ENCODE results near the gene ZNF800.
"Not testable (repeated sequence)": the region's sequence is repeated elsewhere in the genome, so short reads cannot be mapped to it uniquely, and the experiment has no call there.

The ZNF800 gene

DNA sequence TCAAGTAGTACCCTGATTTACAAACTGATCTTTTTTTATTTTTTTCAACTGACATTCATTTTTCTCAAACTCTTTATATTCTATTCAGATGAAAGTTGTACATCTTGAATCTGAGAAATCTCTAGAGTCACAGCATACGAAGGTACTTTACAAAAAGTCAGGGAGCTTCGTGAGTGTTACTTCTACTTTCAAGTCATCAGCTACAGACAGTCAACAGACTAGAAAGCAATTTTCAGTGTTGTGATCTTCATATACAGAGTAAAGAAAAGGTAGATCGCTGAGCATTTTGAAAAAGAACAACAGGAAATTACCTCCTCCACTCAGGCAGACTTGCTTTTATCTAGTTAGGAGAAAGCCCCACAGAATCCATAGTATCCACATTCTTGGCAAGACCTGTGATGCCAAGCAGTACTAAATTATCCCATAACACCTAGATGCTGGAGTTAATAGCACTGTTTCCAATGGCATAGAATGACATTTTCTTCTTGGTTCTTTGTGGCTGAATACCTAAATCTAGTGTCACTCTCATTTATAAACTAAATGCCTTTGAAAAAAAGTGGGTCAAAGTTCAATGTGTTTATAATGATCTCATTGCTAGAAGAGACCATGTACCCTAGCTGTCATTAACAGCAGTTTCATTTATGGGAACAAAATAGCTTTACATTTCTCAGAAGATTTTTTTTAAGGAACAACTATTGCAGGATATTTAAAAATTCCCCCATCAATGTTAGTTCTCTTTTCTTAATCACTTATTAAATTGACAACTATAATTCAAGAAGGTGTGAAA, 12.0 kb upstream of the ZNF800 start:
- Mint-ChIP-seq H3K4me1 (ENCODE audit: low read depth) (peaks cover 9% of the 10 kb centered on the region), H3K27ac (peak overlapping the region; percentile 32), H3K36me3 (ENCODE audit: low read depth) (no peaks in the 10 kb centered on the region), H3K9me3 (no peaks in the 10 kb centered on the region), H3K4me3 (no peak overlapping the region), H3K27me3 (ENCODE audit: low read depth) (peaks cover 44% of the 10 kb centered on the region)

- Mint-ChIP-seq H3K9me3 (no peaks in the 10 kb centered on the region), H3K27ac (no peak overlapping the region), H3K4me1 (ENCODE audit: low read depth) (peaks cover 23% of the 10 kb centered on the region), H3K27me3 (ENCODE audit: low read depth) (peaks cover 33% of the 10 kb centered on the region), H3K36me3 (ENCODE audit: low read depth) (peaks cover 9% of the 10 kb centered on the region), H3K4me3 (no peak overlapping the region)
Observed at GRCh38 chr7:127396184-127396583, 3.7 kb upstream of the ZNF800 start.

- H3K4me3 Mint-ChIP-seq, result peak overlapping the region; percentile 31
Observed at GRCh38 chr7:127395104-127395503, 2.6 kb upstream of the ZNF800 start.

GRCh38 chr7:127393368-127394058, 1.0 kb upstream of the ZNF800 start:
- Mint-ChIP-seq H3K36me3 (ENCODE audit: low read depth) (peaks cover 34% of the 10 kb centered on the region), H3K4me1 (ENCODE audit: low read depth) (peaks cover 47% of the 10 kb centered on the region), H3K27ac (peak overlapping the region; percentile 92), H3K4me3 (peak overlapping the region; percentile 92), H3K27me3 (ENCODE audit: low read depth) (peaks cover 14% of the 10 kb centered on the region), H3K9me3 (no peaks in the 10 kb centered on the region)

More at GRCh38 chr7:127395104-127395503, 2.6 kb upstream of the ZNF800 start:
- peaks cover 19% of the 10 kb centered on the region for H3K36me3 Mint-ChIP-seq (ENCODE audit: low read depth)
- H3K27me3 Mint-ChIP-seq (ENCODE audit: low read depth), result peaks cover 24% of the 10 kb centered on the region
- peaks cover 34% of the 10 kb centered on the region for H3K4me1 Mint-ChIP-seq (ENCODE audit: low read depth)
- not testable (repeated sequence) for H3K27ac Mint-ChIP-seq, H3K9me3 Mint-ChIP-seq

DNA sequence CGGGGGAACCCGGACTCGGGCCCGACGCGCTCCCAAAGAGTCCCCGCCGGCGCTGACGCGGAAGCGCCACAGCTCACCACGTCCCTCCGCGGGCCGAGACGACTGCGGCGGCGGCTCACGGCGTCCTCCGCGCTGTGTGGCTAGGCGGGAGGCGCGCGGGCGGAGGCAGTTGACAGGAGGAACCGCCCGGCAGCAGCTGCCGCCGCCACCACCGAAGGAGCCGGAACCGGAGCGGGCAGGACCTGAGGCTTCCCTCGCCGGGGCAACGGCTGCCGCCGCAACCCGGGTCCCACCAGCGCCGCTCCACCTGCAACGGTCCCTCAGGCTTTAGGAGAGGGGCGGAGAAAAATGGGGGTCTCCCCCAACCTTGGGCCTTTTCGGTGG, 334 bp downstream of the ZNF800 start:
- Mint-ChIP-seq H3K36me3 (ENCODE audit: low read depth) (peaks cover 41% of the 10 kb centered on the region), H3K4me1 (ENCODE audit: low read depth) (peaks cover 51% of the 10 kb centered on the region), H3K9me3 (no peaks in the 10 kb centered on the region), H3K27me3 (ENCODE audit: low read depth) (peaks cover 9% of the 10 kb centered on the region), H3K4me3 (peak overlapping the region; percentile 92), H3K27ac (peak overlapping the region; percentile 97)

GRCh38 chr7:127391591-127392181, 822 bp downstream of the ZNF800 start:
- peak overlapping the region; percentile 98 for H3K27ac Mint-ChIP-seq
- peak overlapping the region; percentile 99 for H3K4me3 Mint-ChIP-seq
- peaks cover 9% of the 10 kb centered on the region for H3K27me3 Mint-ChIP-seq (ENCODE audit: low read depth)
- H3K4me1 Mint-ChIP-seq (ENCODE audit: low read depth), result peaks cover 52% of the 10 kb centered on the region
- peaks cover 41% of the 10 kb centered on the region for H3K36me3 Mint-ChIP-seq (ENCODE audit: low read depth)
- H3K9me3 Mint-ChIP-seq, result no peaks in the 10 kb centered on the region

- Mint-ChIP-seq H3K4me3 (peak overlapping the region; percentile 99), H3K4me1 (ENCODE audit: low read depth) (peaks cover 49% of the 10 kb centered on the region), H3K36me3 (ENCODE audit: low read depth) (peaks cover 44% of the 10 kb centered on the region), H3K9me3 (no peaks in the 10 kb centered on the region), H3K27me3 (ENCODE audit: low read depth) (peaks cover 9% of the 10 kb centered on the region), H3K27ac (peak overlapping the region; percentile 98)
Observed at GRCh38 chr7:127390817-127391590, 1.5 kb downstream of the ZNF800 start.

- Mint-ChIP-seq H3K36me3 (ENCODE audit: low read depth) (peaks cover 42% of the 10 kb centered on the region), H3K27me3 (ENCODE audit: low read depth) (peaks cover 3% of the 10 kb centered on the region), H3K27ac (no peak overlapping the region), H3K4me1 (ENCODE audit: low read depth) (peaks cover 49% of the 10 kb centered on the region), H3K4me3 (peak overlapping the region; percentile 15), H3K9me3 (no peaks in the 10 kb centered on the region)
Observed at GRCh38 chr7:127390186-127390816, 2.2 kb downstream of the ZNF800 start.

DNA sequence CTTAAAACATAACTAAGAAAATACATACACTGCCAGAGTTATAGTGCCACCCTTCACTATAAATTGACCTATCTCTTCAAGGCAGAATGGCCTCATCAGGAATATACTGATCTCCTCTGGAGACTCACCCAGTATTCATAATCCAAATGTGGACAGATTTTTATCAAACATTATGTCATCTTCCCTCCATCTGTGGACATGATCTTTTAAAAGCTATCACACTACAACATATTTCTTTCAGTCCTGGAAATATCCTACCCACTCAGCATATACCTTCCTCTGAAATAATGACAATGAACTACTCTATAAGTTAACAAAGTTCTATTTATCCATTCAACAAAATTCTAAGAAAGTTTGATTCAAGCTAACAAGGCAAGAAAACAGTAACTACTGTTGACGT, 3.2 kb downstream of the ZNF800 start:
- peaks cover 49% of the 10 kb centered on the region for H3K4me1 Mint-ChIP-seq (ENCODE audit: low read depth)
- no peaks in the 10 kb centered on the region for H3K27me3 Mint-ChIP-seq (ENCODE audit: low read depth)
- no peak overlapping the region for H3K4me3 Mint-ChIP-seq
- no peaks in the 10 kb centered on the region for H3K9me3 Mint-ChIP-seq
- no peak overlapping the region for H3K27ac Mint-ChIP-seq
- H3K36me3 Mint-ChIP-seq (ENCODE audit: low read depth), result peaks cover 44% of the 10 kb centered on the region

DNA sequence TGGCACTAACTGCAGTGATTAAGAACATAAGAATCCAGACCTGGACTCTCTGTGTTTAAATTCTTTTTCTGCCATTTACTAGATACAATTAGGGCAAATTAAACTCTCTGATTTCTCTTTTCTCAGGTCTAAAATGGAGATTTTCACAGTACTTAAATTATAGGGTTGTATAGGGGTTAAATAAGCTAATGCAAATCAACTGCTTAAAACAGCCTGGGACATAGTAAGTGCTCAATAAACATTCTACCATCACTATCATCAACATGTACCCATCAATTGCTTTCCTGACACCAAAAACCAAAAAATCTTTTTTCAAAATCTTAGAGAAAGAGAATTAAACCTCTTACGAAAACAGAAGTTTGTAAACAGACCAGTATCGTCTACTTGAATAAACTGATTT, 4.5 kb downstream of the ZNF800 start:
- Mint-ChIP-seq H3K4me3 (no peak overlapping the region), H3K27me3 (ENCODE audit: low read depth) (no peaks in the 10 kb centered on the region), H3K36me3 (ENCODE audit: low read depth) (peaks cover 49% of the 10 kb centered on the region), H3K27ac (no peak overlapping the region), H3K4me1 (ENCODE audit: low read depth) (peaks cover 46% of the 10 kb centered on the region), H3K9me3 (no peaks in the 10 kb centered on the region)

- H3K27ac Mint-ChIP-seq, result no peak overlapping the region
- H3K9me3 Mint-ChIP-seq, result no peaks in the 10 kb centered on the region
- H3K4me3 Mint-ChIP-seq, result no peak overlapping the region
- H3K36me3 Mint-ChIP-seq (ENCODE audit: low read depth), result peaks cover 29% of the 10 kb centered on the region
- peaks cover 42% of the 10 kb centered on the region for H3K4me1 Mint-ChIP-seq (ENCODE audit: low read depth)
- no peaks in the 10 kb centered on the region for H3K27me3 Mint-ChIP-seq (ENCODE audit: low read depth)
Observed at GRCh38 chr7:127383123-127383835, 9.2 kb downstream of the ZNF800 start.

GRCh38 chr7:127382301-127383085, 10.0 kb downstream of the ZNF800 start:
- H3K27ac Mint-ChIP-seq, result no peak overlapping the region
- H3K27me3 Mint-ChIP-seq (ENCODE audit: low read depth), result no peaks in the 10 kb centered on the region
- no peaks in the 10 kb centered on the region for H3K9me3 Mint-ChIP-seq
- peaks cover 24% of the 10 kb centered on the region for H3K36me3 Mint-ChIP-seq (ENCODE audit: low read depth)
- H3K4me1 Mint-ChIP-seq (ENCODE audit: low read depth), result peaks cover 46% of the 10 kb centered on the region
- H3K4me3 Mint-ChIP-seq, result no peak overlapping the region

GRCh38 chr7:127380479-127380878, 12.0 kb downstream of the ZNF800 start:
- no peaks in the 10 kb centered on the region for H3K9me3 Mint-ChIP-seq
- peaks cover 25% of the 10 kb centered on the region for H3K36me3 Mint-ChIP-seq (ENCODE audit: low read depth)
- H3K4me1 Mint-ChIP-seq (ENCODE audit: low read depth), result peaks cover 48% of the 10 kb centered on the region
- H3K4me3 Mint-ChIP-seq, result no peak overlapping the region
- no peak overlapping the region for H3K27ac Mint-ChIP-seq
- no peaks in the 10 kb centered on the region for H3K27me3 Mint-ChIP-seq (ENCODE audit: low read depth)
